ENCODE measurements around the gene CTNNA3. TPM values are rescaled to one million over a fixed set of nuclear protein-coding genes. Genes with fewer than 3 reads are reported as not detected.

The CTNNA3 gene
- total and polyA plus RNA-seq, 12 donors = 2.0 to 213 (median 171) TPM

GRCh38 chr10:67629461-67629971, 66.5 kb downstream of the CTNNA3 start:
- Histone ChIP-seq H3K9me3 (peaks cover 0 to 3% (median 0%) of the 10 kb centered on the region in 11 donors), H3K4me1 (no peaks in the 10 kb centered on the region), H3K4me3 (no peak overlapping the region), H3K36me3 (no peaks in the 10 kb centered on the region), H3K27ac (no peak overlapping the region), H3K27me3 (no peaks in the 10 kb centered on the region)
- TF ChIP-seq CTCF (IDR thresholded peaks at IDR 0.05) = no peak
- ATAC-seq (no peak), DNase-seq (no peak)
- intact Hi-C loops (cut with DNase I) = no loop called here

- Histone ChIP-seq H3K4me3 (no peak overlapping the region), H3K36me3 (no peaks in the 10 kb centered on the region), H3K27me3 (no peaks in the 10 kb centered on the region), H3K4me1 (peaks cover 0 to 12% (median 0%) of the 10 kb centered on the region in 9 donors), H3K27ac (no peak overlapping the region), H3K9me3 (peaks cover 0 to 3% (median 0%) of the 10 kb centered on the region in 11 donors)
- no peak for ATAC-seq
- intact Hi-C loops (cut with DNase I) = no loop called here
- TF ChIP-seq CTCF (IDR thresholded peaks at IDR 0.05) = no peak
- 50 to 75% methylated on average over 1 of the region's 1 CpG for WGBS, 2 donors
- DNase-seq = no peak
Observed at GRCh38 chr10:67622984-67623383, 73.0 kb downstream of the CTNNA3 start.

- 78% methylated on average over 1 of the region's 1 CpG for WGBS, 2 donors
- Histone ChIP-seq H3K4me3 (no peak overlapping the region), H3K4me1 (peaks cover 0 to 12% (median 0%) of the 10 kb centered on the region in 9 donors), H3K27me3 (no peaks in the 10 kb centered on the region), H3K9me3 (peaks cover 0 to 3% (median 0%) of the 10 kb centered on the region in 11 donors), H3K27ac (no peak overlapping the region), H3K36me3 (no peaks in the 10 kb centered on the region)
- intact Hi-C loops (cut with DNase I) = no loop called here
- no peak for ATAC-seq
- no peak for DNase-seq
- no peak for TF ChIP-seq CTCF (IDR thresholded peaks at IDR 0.05)
Observed at GRCh38 chr10:67622511-67622910, 73.5 kb downstream of the CTNNA3 start.

- Histone ChIP-seq H3K27ac (no peak overlapping the region), H3K9me3 (peaks cover 0 to under 1% (median 0%) of the 10 kb centered on the region in 11 donors), H3K4me1 (peaks cover 0 to 12% (median 0%) of the 10 kb centered on the region in 9 donors), H3K36me3 (no peaks in the 10 kb centered on the region), H3K27me3 (no peaks in the 10 kb centered on the region), H3K4me3 (no peak overlapping the region)
- 47 to 48% methylated on average over 3 of the region's 3 CpGs for WGBS, 2 donors
- ATAC-seq (peak in 1 of 8 donors; percentile 39), DNase-seq (no peak)
- TF ChIP-seq CTCF (IDR thresholded peaks at IDR 0.05) = no peak
- intact Hi-C loops (cut with DNase I) = no loop called here
Observed at GRCh38 chr10:67621834-67622233, 74.2 kb downstream of the CTNNA3 start.
